Hematopoietic multipotent progenitor cell treated with erythropoietin and hydrocortisone succinate and interleukin-3 and kit ligand, for 4 days (in vitro differentiated cells): ENCODE data around the gene C7orf25.
A peak's percentile ranks its signal among the peaks of the same experiment; 100 is the strongest.

Source experiments
- DNase-seq: peaks from one replicate; pipeline ENCODE4 v3.0.0-alpha.2; 2015

The C7orf25 gene

GRCh38 chr7:42876182-42877068 is 35.4 kb downstream of the C7orf25 start:
- peak; percentile 82 for DNase-seq

- DNase-seq = no peak
These were observed 42.5 kb downstream of the C7orf25 start for GRCh38 chr7:42869131-42870020.

DNA sequence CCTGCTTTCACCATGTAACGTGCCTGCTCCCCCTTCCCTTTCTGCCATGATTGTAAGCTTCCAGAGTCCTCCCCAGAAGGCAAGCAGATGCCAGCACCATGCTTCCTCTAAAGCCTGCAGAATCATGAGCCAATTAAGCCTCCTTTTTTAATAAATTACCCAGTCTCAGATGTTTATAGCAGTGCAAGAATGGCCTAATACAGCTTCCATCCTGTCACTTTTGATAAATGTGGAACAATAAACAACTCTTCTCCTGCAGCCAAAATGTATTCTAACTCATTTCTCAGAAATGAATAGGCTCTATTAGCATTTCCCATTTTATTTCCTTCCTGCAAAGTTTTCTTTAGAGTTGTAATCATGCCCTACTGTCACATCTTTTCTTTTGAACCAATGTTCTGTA is 43.4 kb downstream of the C7orf25 start:
- DNase-seq = no peak
